IPS-18c (cell line): ENCODE measurements around the gene FTSJ1.

Source experiments
- H3K4me3 ChIP-seq: 2 replicates; pipeline ENCODE4 v1.7.0; 2013; ENCODE audit warnings: low read depth, mild to moderate bottlenecking, low read length, moderate library complexity; ENCODE audit not compliant: insufficient read depth
- H3K9me3 ChIP-seq: one replicate; pipeline ENCODE4 v1.6.1; 2013; ENCODE audit warnings: mild to moderate bottlenecking, low read length, moderate library complexity; ENCODE audit not compliant: control insufficient read depth, insufficient read depth

Gene FTSJ1

DNA sequence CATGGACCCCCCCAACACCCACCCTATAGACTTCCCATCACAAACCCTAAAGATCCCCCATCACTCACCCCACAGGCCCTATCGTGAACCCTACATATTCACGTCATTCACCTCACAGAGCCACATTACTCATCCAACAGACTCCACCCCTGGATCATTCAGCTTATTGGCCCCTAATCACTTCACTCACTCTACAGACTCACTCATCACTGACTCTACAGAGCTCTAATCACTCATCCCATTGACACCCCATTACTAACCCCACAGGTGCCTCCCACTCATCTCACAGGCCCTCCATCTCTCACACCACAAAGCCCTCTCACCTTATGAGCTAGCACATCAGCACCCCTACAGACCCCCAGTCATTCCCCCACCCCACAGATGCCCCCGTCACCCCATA is 57.2 kb downstream of the FTSJ1 start:
- Histone ChIP-seq H3K4me3 (no peak overlapping the region), H3K9me3 (peaks cover 2% of the 10 kb centered on the region)
